Stomach (tissue), 4 donors: ENCODE data around the gene CLGN.

Experiments used
- POLR2A ChIP-seq, 4 donors: fragments of 450-650 bp; IDR thresholded peaks; one replicate each; pipeline ENCODE4 v1.6.1; 2016; ENCODE audit warnings: antibody characterized with exemption in 4 of 4, control low read depth in 2 of 4, mild to moderate bottlenecking in 1 of 4, moderate library complexity in 1 of 4
- TF ChIP-seq, protein P1 (sequence below), 7 experiments: fragments of 450-650 bp in 4 of 7; fragments of 200-600 bp in 3 of 7; sonication (generic) in 3 of 7; IDR thresholded peaks; one replicate each; pipeline ENCODE4 v1.5.1; 2016 to 2019; ENCODE audit warnings: antibody characterized with exemption in 7 of 7, control low read depth in 2 of 7, mild to moderate bottlenecking in 1 of 7

DNA sequence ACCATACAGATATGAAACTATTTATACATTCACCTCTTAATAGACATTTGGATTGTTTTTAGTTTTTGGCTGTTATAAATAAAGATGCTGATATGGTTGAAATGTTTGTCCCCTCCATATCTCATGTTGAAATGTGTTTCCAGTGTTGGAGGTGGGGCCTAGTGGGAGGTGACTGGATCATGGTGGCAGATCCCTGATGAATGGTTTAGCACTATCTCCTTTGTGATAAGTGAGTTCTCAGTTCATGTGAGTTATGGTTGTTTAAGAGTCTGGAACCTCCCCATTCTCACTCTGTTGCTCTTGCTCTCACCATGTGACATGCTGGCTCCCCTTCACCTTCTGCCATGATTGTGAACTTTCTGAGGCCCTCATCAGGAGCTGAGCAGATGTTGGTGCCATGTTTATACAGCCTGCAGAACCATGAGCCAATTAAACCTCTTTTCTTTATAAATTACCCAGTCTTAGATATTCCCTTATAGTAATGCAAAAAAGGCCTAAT is 12.2 kb upstream of the CLGN start:
- TF ChIP-seq, protein P1, sequence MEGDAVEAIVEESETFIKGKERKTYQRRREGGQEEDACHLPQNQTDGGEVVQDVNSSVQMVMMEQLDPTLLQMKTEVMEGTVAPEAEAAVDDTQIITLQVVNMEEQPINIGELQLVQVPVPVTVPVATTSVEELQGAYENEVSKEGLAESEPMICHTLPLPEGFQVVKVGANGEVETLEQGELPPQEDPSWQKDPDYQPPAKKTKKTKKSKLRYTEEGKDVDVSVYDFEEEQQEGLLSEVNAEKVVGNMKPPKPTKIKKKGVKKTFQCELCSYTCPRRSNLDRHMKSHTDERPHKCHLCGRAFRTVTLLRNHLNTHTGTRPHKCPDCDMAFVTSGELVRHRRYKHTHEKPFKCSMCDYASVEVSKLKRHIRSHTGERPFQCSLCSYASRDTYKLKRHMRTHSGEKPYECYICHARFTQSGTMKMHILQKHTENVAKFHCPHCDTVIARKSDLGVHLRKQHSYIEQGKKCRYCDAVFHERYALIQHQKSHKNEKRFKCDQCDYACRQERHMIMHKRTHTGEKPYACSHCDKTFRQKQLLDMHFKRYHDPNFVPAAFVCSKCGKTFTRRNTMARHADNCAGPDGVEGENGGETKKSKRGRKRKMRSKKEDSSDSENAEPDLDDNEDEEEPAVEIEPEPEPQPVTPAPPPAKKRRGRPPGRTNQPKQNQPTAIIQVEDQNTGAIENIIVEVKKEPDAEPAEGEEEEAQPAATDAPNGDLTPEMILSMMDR (IDR thresholded peaks at IDR 0.05) = no peak
- TF ChIP-seq POLR2A (IDR thresholded peaks at IDR 0.05) = no peak
